ENCODE results near the gene TMSB4X.

Gene TMSB4X

DNA sequence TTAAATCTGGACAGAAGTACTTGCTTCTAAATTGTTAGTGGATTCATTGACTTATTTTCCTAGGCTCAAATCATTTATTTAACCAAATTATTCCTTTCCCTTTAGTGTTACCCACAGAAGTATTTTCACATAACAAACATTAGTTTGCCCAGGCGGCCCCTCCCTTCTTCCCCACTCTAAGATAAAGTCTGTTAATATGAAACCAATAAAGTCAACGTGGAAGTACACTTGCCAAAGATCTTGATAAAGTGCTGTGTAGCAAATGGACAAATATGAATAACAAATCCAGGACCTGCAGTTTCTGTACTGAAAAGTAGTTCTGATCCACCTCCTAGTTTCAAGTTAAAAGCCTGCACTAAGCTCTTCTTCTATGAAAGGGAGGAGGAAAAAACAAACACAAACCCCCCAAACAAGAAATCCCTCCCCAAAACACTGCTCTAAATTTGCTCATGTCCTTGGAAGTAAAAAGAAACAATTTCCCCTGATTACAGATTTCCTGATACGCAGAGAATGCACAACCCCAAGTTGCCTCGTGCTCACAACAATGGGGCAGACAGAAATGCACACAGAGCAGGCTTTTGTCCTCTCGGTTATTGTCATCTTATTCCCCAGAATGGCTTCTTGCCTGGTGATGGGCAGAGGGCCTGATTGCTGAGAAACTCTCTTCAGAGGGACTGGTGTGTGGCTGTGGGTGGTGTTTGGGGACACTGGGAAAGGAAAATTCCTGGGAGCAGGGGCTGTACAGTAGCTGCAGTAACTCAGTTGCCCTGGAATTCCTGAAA lies 23.2 kb downstream of the TMSB4X start:
- no peak for DNase-seq

DNA sequence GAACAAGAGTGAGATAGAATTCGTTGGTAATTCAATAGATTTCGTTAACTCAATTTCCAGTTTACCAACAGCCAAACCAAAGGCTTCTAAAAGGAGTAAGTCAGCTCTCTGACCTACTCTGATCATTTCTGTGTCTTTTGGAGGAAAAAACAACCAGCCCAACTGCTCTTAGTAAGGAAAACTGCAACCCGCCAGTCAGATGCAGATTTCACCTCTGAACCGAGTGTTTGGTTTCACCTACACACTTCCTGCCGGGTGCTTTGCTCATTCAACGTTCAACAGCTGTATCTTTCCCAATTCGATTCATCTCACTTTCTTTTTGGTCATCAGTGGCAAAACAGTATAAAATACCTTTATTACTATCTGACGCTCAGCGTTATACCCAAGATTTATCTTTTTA lies 24.5 kb downstream of the TMSB4X start:
- DNase-seq: peak; percentile 39 to 71

GRCh38 chrX:13000301-13000811 lies 25.4 kb downstream of the TMSB4X start:
- peak; percentile 73 to 77 for DNase-seq

DNA sequence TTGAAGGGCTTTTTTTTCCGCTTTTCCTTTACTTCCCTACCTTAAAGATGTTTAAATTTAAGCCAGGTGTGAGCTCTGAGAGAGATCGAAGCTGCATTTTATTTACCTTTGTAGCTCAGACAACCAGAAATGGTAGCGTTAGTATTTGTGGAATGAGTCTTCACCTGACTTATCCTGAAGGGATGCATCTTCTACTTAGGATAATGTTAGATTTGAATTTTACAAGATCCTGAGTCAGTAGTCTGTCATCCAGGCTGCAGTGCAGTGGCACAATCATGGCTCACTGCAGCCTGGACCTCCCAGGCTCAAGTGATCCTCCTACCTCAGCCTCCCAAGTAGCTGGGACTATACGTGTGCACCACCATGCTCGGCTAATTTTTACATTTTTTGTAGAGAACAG lies 26.2 kb downstream of the TMSB4X start:
- DNase-seq: no peak

- DNase-seq: peak in 1 of 2 donors; percentile 54
Observed at GRCh38 chrX:13001961-13002671, 27.2 kb downstream of the TMSB4X start.

- DNase-seq: peak; percentile 79 to 81
Observed at GRCh38 chrX:13005661-13006473, 31.0 kb downstream of the TMSB4X start.

DNA sequence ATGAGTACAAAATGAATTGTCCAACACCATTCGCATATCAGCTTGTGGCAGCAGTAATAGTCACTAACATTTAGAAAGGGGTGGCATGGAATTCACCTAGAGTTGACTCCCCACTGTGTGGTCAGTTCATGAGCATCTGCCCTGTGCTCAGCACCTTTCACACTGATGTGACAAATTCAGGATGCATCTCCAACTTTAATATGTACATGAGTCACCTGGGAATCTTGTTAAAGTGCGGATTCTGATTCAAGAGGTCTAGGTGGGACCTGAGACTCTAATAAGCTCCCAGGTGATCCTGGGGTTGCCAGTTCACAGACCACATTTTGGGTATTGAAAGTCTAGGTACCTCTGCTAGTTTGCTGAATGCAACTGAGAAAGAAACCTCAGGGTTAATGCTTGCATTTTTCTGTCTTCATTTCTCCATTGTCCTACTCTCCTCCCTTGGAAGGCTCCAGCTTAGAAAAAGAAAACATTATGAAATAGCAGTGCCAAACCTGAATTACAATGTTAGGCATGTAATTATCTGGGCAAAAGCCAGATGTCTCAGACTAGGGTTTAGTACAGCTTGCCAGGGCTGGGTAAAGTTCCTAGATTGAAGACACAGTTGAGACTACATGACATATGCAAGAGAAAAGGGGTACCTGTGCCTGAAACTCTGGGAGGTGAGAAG lies 32.7 kb downstream of the TMSB4X start:
- DNase-seq: no peak

DNA sequence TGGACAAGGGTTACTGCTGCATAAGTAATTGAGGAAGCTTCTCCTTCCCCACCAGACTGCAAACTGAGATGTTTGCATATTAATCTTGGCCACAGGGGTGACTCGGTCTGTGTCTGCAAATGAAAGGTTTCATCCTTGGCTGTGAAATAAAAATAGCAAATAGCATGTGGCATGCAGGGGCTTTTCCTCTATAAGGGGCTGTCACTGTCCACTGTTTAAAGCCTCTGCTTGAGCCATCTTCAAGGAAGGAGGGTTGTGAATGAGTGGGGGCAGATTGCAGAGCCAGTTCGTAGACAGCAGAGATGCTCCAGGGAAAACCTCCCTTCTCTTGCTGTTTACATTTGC lies 33.3 kb downstream of the TMSB4X start:
- peak in 1 of 2 donors; percentile 48 for DNase-seq

GRCh38 chrX:13008851-13009250 lies 33.9 kb downstream of the TMSB4X start:
- no peak for DNase-seq

DNA sequence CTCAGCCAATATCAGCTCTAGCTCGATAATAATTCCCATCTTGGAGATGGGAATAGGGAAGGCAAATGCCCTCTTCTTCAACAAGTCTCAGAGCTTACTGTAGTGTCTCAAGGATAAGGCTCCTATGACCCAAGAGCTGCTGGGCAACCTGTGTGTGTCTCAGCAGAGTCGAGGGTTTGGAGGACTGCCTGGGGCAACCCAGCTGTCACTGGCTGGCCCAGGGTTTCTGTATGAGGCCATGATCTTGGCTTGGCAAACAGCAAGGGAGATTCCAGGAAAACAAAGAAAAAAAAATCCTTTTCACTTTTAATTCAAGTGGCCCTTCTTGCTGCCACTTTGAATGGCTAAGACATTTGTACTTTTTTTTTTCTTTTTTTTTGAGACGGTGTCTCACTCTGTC lies 34.4 kb downstream of the TMSB4X start:
- DNase-seq: no peak

GRCh38 chrX:13009844-13010243 lies 34.9 kb downstream of the TMSB4X start:
- DNase-seq: no peak

GRCh38 chrX:13010546-13010945 lies 35.6 kb downstream of the TMSB4X start:
- no peak for DNase-seq

GRCh38 chrX:13013363-13014110 lies 38.6 kb downstream of the TMSB4X start:
- peak; percentile 83 to 90 for DNase-seq

- DNase-seq: no peak
Observed at GRCh38 chrX:13014111-13015096, 39.5 kb downstream of the TMSB4X start.

DNA sequence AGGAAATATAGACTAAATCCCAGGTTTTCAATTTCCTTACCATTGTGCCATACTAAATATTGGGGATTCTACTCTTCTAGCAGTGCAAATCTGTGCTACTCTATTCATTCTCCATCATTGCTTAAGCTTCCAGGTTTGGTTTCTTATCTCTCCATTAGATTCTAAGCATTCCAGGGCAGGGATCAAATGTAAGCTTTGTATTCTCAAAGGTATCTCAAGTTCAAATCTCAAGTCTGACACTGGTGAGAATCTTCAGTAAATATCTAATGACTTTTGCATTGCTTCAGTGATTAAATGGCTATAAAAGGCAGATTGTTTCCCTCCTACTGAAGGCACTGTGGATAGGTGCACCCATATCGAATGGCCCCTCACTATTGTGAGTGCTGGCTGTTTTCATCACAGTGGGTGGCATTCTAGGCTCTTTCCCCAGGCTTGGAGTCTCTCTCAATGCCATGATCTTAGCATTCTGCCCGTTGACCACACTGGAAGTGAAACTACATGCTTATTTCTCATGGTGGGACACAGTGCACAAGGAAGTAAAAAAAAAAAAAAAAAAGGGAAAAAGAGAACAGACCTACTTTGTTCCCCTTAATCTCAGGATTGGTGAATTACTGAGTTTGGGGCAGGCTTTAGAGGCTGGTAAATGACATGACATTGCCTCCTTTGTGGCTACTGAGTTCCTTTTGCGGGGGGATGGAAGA lies 40.8 kb downstream of the TMSB4X start:
- peak; percentile 76 to 84 for DNase-seq

GRCh38 chrX:13016731-13017130 lies 41.8 kb downstream of the TMSB4X start:
- peak; percentile 37 to 57 for DNase-seq

DNA sequence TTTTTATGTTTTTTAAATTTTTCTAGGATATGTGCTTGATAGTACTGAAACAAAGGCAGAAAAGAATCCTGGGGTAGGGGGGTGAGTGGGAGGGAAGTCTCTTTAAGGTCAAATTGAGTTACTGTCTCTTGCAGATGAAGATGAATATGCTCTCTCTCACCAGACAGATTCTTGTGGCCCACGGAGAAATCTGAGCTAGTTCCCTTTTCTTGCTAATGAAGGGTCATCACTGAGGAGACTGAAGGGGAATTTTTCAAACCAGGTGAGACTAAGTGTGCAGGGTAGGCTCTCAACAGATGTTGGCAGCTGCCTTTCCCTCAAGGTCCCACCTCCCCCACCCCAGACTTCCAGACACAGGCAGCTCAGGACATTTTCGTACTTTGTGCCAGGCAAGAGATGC lies 48.0 kb downstream of the TMSB4X start:
- peak; percentile 20 for DNase-seq

DNA sequence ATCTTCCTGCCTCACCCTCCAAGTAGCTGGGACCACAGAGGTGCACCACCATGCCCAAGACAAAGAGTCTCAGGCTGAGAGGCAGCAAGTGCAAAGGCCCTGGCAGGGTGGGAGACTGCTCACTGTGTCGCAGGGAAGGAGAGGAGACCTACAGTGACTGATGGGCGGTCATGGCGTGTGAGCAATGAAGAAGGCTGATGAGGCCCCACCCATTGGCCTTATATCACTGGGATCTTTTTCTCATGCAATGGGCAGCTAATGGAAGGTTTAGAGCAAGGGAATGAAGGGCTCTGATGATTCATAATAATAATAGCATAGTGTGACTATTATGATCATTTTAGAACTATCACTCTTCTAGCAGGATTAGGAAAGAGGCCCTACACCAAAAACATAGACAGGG lies 48.7 kb downstream of the TMSB4X start:
- no peak for DNase-seq

DNA sequence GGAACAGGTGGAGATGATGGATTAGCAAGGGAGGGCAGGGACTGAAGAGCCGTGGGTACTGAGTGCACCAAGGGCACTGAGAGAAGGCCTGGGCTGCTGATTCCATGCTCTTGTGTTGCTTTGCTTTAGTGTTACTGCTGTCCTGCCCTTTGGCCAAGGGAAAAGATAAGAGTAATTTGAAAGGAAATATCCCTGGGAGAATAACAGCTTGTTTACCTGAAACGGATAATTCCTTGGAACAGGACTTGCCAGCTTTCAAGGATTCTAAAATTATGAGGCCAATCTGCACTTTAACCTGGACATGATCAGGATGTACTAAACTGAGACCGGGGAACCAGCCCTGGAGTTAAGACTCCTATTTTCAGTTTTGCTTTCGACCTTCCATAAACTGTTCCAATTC lies 49.1 kb downstream of the TMSB4X start:
- no peak for DNase-seq

DNA sequence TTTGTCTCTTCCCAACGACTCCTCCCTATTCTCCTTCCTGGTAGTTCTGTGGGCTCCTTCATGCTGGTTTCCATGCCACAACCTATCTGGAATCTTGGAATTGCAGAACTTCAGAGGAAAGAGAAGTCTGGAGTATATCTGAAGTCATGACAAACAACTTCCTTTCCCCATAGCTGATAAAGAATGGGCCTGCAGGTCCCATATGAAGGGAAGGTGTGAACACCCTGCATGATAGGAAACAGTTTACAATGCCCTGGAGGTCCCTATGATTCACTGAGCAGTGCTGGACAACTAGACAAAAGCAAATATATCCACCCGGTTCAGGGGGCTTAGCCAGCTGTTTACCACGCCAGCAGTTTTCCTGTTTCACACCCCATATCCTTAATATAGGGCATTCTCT lies 50.1 kb downstream of the TMSB4X start:
- no peak for DNase-seq
